IMR-90 (cell line): Measurements from ENCODE around the gene FOXO1. TPM values are rescaled to one million over a fixed set of nuclear protein-coding genes. Genes with fewer than 3 reads are reported as not detected.

Source experiments
- ATAC-seq: fragments of 200-7000 bp; cut with Tn5 transposase; 2 replicates; pipeline ENCODE4 v1.9.1; 2020; ENCODE audit warnings: low read depth, mild to moderate bottlenecking, moderate library complexity
- BruUV-seq: library from RNA; stranded (reverse); fragments of 400-500 nt; replicated peaks from 2 replicates; lab custom pipeline; 2021; lab: Mats Ljungman, UMichigan
- CTCF ChIA-PET: fragments of 300-600 bp; formaldehyde crosslinking; extraction: SDS; loops from one replicate; lab custom pipeline; 2021; ENCODE audit warnings: antibody characterized with exemption; lab: Yijun Ruan, JAX
- POLR2A ChIA-PET: fragments of 300-600 bp; sonication (Branson Sonifier 250); formaldehyde crosslinking; loops from one replicate; lab custom pipeline; 2022; ENCODE audit warnings: antibody characterized with exemption; ENCODE audit not compliant: unreplicated experiment; lab: Charles Lee
- DNase-seq: peaks from one replicate; pipeline ENCODE4 v3.0.0; 2013
- H2AFZ ChIP-seq: replicated peaks from 2 replicates; pipeline ENCODE3; 2013; ENCODE audit warnings: low read length, mild to moderate bottlenecking; ENCODE audit not compliant: poor library complexity
- H2AK5ac ChIP-seq: 2 replicates; pipeline ENCODE4 v1.6.1; 2013; ENCODE audit warnings: low read depth, low read length, inconsistent platforms
- H2AK9ac ChIP-seq: replicated peaks from 2 replicates; pipeline ENCODE3; 2013; ENCODE audit warnings: mild to moderate bottlenecking, low read depth, low read length, moderate library complexity; ENCODE audit not compliant: poor library complexity
- H2BK120ac ChIP-seq: 2 replicates; pipeline ENCODE4 v1.6.1; 2013; ENCODE audit warnings: low read depth, low read length, inconsistent platforms
- H2BK15ac ChIP-seq: 3 replicates; pipeline ENCODE4 v1.6.1; 2013; ENCODE audit warnings: low read depth, low read length, inconsistent platforms
- H2BK20ac ChIP-seq: 2 replicates; pipeline ENCODE4 v1.6.1; 2013; ENCODE audit warnings: low read depth, mild to moderate bottlenecking, inconsistent platforms, low read length, moderate library complexity
- H2BK5ac ChIP-seq: 2 replicates; pipeline ENCODE4 v1.6.1; 2013; ENCODE audit warnings: mild to moderate bottlenecking, low read depth, low read length, inconsistent platforms; ENCODE audit not compliant: poor library complexity, severe bottlenecking
- H3K14ac ChIP-seq: replicated peaks from 2 replicates; pipeline ENCODE4 v1.6.1; 2013; ENCODE audit warnings: low read depth, low read length, inconsistent platforms
- H3K18ac ChIP-seq: 2 replicates; pipeline ENCODE4 v1.6.1; 2013; ENCODE audit warnings: low read depth, low read length, control low read depth
- H3K23ac ChIP-seq: 2 replicates; pipeline ENCODE4 v1.6.1; 2013; ENCODE audit warnings: low read depth, low read length, inconsistent platforms
- H3K27ac ChIP-seq: 2 replicates; pipeline ENCODE4 v1.5.1; 2013; ENCODE audit warnings: mild to moderate bottlenecking, control low read depth, low read length; ENCODE audit not compliant: insufficient read depth
- H3K27me3 ChIP-seq: 2 replicates; pipeline ENCODE4 v1.6.1; 2013; ENCODE audit warnings: low read length; ENCODE audit not compliant: control insufficient read depth, insufficient read depth
- H3K36me3 ChIP-seq: 2 replicates; pipeline ENCODE4 v1.6.1; 2013; ENCODE audit warnings: low read length, mixed read lengths; ENCODE audit not compliant: control insufficient read depth, insufficient read depth
- H3K4ac ChIP-seq: 2 replicates; pipeline ENCODE4 v1.6.1; 2013; ENCODE audit warnings: low read depth, low read length, inconsistent platforms
- H3K4me1 ChIP-seq: 2 replicates; pipeline ENCODE4 v1.6.1; 2013; ENCODE audit warnings: low read length, mixed read lengths; ENCODE audit not compliant: control insufficient read depth, insufficient read depth
- H3K4me2 ChIP-seq: 2 replicates; pipeline ENCODE4 v1.6.1; 2013; ENCODE audit warnings: low read depth, mild to moderate bottlenecking, control low read depth, low read length, moderate library complexity
- H3K4me3 ChIP-seq: 2 replicates; pipeline ENCODE4 v1.5.1; 2013; ENCODE audit warnings: low read depth, mild to moderate bottlenecking, control low read depth, low read length, moderate library complexity; ENCODE audit not compliant: insufficient read depth
- H3K56ac ChIP-seq: 2 replicates; pipeline ENCODE4 v1.6.1; 2013; ENCODE audit warnings: low read length, inconsistent platforms; ENCODE audit not compliant: insufficient read depth; ENCODE audit errors: extremely low read depth
- H3K79me1 ChIP-seq, 2 experiments: 2 replicates each; pipeline ENCODE4 v1.6.1; 2013; ENCODE audit warnings: low read length in 2 of 2, inconsistent platforms in 1 of 2, low read depth in 1 of 2
- H3K9ac ChIP-seq: 2 replicates; pipeline ENCODE4 v1.6.1; 2013; ENCODE audit warnings: low read depth, low read length, control low read depth
- H3K9me1 ChIP-seq: 2 replicates; pipeline ENCODE4 v1.6.1; 2013; ENCODE audit warnings: low read length, inconsistent platforms; ENCODE audit not compliant: insufficient read depth
- H3K9me3 ChIP-seq: 2 replicates; pipeline ENCODE4 v1.6.1; 2013; ENCODE audit warnings: low read length; ENCODE audit not compliant: control insufficient read depth, insufficient read depth
- H4K20me1 ChIP-seq: 2 replicates; pipeline ENCODE4 v1.6.1; 2013; ENCODE audit warnings: low read length, inconsistent platforms; ENCODE audit not compliant: insufficient read depth
- H4K5ac ChIP-seq: 2 replicates; pipeline ENCODE4 v1.6.1; 2013; ENCODE audit warnings: mild to moderate bottlenecking, low read depth, low read length, control low read depth
- H4K8ac ChIP-seq, 2 experiments: 2 replicates each; pipeline ENCODE4 v1.6.1; 2013; ENCODE audit warnings: low read depth in 2 of 2, low read length in 2 of 2, control low read depth in 1 of 2, inconsistent platforms in 1 of 2
- H4K91ac ChIP-seq: 2 replicates; pipeline ENCODE4 v1.6.1; 2013; ENCODE audit warnings: low read depth, low read length, inconsistent platforms; ENCODE audit not compliant: insufficient read depth
- BHLHE40 ChIP-seq: fragments of 150-350 bp; IDR thresholded peaks from 2 replicates; pipeline ENCODE4 v1.6.1; 2016; ENCODE audit warnings: mild to moderate bottlenecking, low read depth, low read length
- CHD1 ChIP-seq: IDR thresholded peaks from 2 replicates; pipeline ENCODE4 v1.6.1; 2012; ENCODE audit warnings: low read depth, low read length, improper control_type of control experiment
- FOS ChIP-seq: fragments of 150-350 bp; IDR thresholded peaks from 2 replicates; pipeline ENCODE4 v1.6.1; 2016; ENCODE audit warnings: low read depth, low read length
- MAZ ChIP-seq: IDR thresholded peaks from 2 replicates; pipeline ENCODE4 v1.6.1; 2012; ENCODE audit warnings: low read depth, mild to moderate bottlenecking, low read length, improper control_type of control experiment, moderate library complexity, borderline replicate concordance
- POLR2A ChIP-seq: IDR thresholded peaks from 2 replicates; pipeline ENCODE4 v1.6.1; 2012; ENCODE audit warnings: mild to moderate bottlenecking, low read depth, low read length
- RCOR1 ChIP-seq: IDR thresholded peaks from 2 replicates; pipeline ENCODE4 v1.6.1; 2012; ENCODE audit warnings: mild to moderate bottlenecking, low read length, improper control_type of control experiment; ENCODE audit not compliant: insufficient replicate concordance
- RFX5 ChIP-seq: IDR thresholded peaks from 2 replicates; pipeline ENCODE4 v1.8.0; 2012; ENCODE audit warnings: low read depth, mild to moderate bottlenecking, low read length, moderate library complexity
- WGBS, 2 experiments: methylation state at CpG; one replicate each; pipeline versions ENCODE4 v1.1.5 to v1.1.7; 2013; ENCODE audit warnings: missing lambda C conversion rate in 2 of 2; ENCODE audit not compliant: insufficient read length in 1 of 2; ENCODE audit errors: extremely low coverage in 2 of 2; 5-methylcytosine and 5-hydroxymethylcytosine counted together
- dilution Hi-C: fragments of 300-500 bp; cut with HindIII; formaldehyde crosslinking; loops from one replicate; pipeline ENCODE4 v1.14.3; 2018; ENCODE audit warnings: low sequenced_read_pairs; ENCODE audit not compliant: unreplicated experiment
- in situ Hi-C: fragments of 300-500 bp; cut with MboI; formaldehyde crosslinking; loops from 3 replicates; pipeline ENCODE4 v1.14.3; 2019; ENCODE audit warnings: low sequenced_read_pairs, inconsistent platforms, mixed read lengths
- intact Hi-C: fragments of 100-400 bp; cut with micrococcal nuclease; formaldehyde crosslinking; loops from 2 replicates; pipeline ENCODE4 v1.10.0; 2022
- polyA plus RNA-seq, 3 experiments: library from polyadenylated mRNA; depleted of rRNA; stranded (reverse); fragments of >200 nt; gene quantifications; 2 replicates each; pipeline ENCODE4 v1.2.3, GENCODE V29; 2012; ENCODE audit warnings: low replicate concordance in 1 of 3
- total RNA-seq: library from RNA; depleted of rRNA; stranded (reverse); fragments of >200 nt; gene quantifications from 2 replicates; pipeline ENCODE4 v1.2.3, GENCODE V29; 2012
- TF ChIP-seq, protein P1 (sequence below): conservative IDR thresholded peaks from 2 replicates; pipeline ENCODE4 v1.5.1; 2012; ENCODE audit warnings: mild to moderate bottlenecking, low read depth, low read length, improper control_type of control experiment
- TF ChIP-seq, protein P2 (sequence below): fragments of 150-350 bp; IDR thresholded peaks from 2 replicates; pipeline ENCODE4 v1.6.1; 2017; ENCODE audit warnings: mild to moderate bottlenecking, antibody characterized with exemption, low read length, low read depth

The FOXO1 gene
- total and polyA plus RNA-seq, 2 of the 4 experiments (the other 2 are of a cell fraction): 0.12 to 0.18 TPM

DNA sequence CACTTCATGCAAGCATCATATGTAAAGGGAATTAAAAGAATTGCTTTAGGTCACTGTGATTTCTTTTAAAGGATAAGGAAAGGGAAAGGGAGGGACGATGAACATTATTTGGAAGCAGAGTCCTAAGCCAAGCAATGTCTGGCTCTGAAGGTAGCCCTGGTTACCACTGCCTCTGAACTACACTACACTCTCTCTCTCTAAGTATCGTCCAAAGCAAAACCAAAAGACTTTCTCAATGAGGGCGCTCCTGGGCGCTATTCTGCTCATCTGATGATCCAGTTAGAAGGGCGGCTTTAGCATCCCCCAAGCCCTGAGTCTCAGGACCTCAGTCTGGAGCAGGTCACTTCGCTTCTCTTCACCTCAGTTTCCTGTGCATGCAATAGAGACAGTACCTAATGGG is 26.2 kb downstream of the FOXO1 start:
- H4K5ac ChIP-seq: no peak overlapping the region
- no CpG with 5 or more reads among the region's 6 CpGs for WGBS, 2 experiments
- H2AFZ ChIP-seq: no peak overlapping the region
- in situ Hi-C loops (no loop called here), intact Hi-C loops (no loop called here), dilution Hi-C loops (no loop called here)
- no peak overlapping the region for H4K8ac ChIP-seq
- H4K20me1 ChIP-seq: no peaks in the 10 kb centered on the region
- H3K27ac ChIP-seq: no peak overlapping the region
- no peaks in the 10 kb centered on the region for H3K36me3 ChIP-seq
- no peak overlapping the region for H3K23ac ChIP-seq
- no peak overlapping the region for H3K4me2 ChIP-seq
- no peak overlapping the region for H2BK20ac ChIP-seq
- no peak overlapping the region for H3K4me3 ChIP-seq
- TF ChIP-seq RFX5: no peak
- TF ChIP-seq MAZ: no peak
- TF ChIP-seq FOS: no peak
- no peak for TF ChIP-seq CHD1
- TF ChIP-seq RCOR1: no peak
- TF ChIP-seq, protein P1, sequence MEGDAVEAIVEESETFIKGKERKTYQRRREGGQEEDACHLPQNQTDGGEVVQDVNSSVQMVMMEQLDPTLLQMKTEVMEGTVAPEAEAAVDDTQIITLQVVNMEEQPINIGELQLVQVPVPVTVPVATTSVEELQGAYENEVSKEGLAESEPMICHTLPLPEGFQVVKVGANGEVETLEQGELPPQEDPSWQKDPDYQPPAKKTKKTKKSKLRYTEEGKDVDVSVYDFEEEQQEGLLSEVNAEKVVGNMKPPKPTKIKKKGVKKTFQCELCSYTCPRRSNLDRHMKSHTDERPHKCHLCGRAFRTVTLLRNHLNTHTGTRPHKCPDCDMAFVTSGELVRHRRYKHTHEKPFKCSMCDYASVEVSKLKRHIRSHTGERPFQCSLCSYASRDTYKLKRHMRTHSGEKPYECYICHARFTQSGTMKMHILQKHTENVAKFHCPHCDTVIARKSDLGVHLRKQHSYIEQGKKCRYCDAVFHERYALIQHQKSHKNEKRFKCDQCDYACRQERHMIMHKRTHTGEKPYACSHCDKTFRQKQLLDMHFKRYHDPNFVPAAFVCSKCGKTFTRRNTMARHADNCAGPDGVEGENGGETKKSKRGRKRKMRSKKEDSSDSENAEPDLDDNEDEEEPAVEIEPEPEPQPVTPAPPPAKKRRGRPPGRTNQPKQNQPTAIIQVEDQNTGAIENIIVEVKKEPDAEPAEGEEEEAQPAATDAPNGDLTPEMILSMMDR: no peak
- TF ChIP-seq POLR2A: no peak
- TF ChIP-seq BHLHE40: no peak
- TF ChIP-seq, protein P2, sequence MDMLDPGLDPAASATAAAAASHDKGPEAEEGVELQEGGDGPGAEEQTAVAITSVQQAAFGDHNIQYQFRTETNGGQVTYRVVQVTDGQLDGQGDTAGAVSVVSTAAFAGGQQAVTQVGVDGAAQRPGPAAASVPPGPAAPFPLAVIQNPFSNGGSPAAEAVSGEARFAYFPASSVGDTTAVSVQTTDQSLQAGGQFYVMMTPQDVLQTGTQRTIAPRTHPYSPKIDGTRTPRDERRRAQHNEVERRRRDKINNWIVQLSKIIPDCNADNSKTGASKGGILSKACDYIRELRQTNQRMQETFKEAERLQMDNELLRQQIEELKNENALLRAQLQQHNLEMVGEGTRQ: no peak
- no peak overlapping the region for H3K14ac ChIP-seq
- no peaks in the 10 kb centered on the region for H3K9me1 ChIP-seq
- DNase-seq (no peak), ATAC-seq (no peak)
- no peak overlapping the region for H2BK5ac ChIP-seq
- no peak overlapping the region for H3K4ac ChIP-seq
- no peaks in the 10 kb centered on the region; the same call in none of the 2 replicates for H3K27me3 ChIP-seq
- H3K79me1 ChIP-seq: no peaks in the 10 kb centered on the region
- H2AK5ac ChIP-seq: no peak overlapping the region
- no peak overlapping the region for H2BK120ac ChIP-seq
- H3K9me3 ChIP-seq: no peaks in the 10 kb centered on the region
- H3K4me1 ChIP-seq: no peaks in the 10 kb centered on the region
- H2AK9ac ChIP-seq: no peak overlapping the region
- BruUV-seq: no TSS peak
- H2BK15ac ChIP-seq: no peak overlapping the region
- H3K9ac ChIP-seq: no peak overlapping the region
- H3K56ac ChIP-seq: no peak overlapping the region
- POLR2A ChIA-PET: no interaction called here
- CTCF ChIA-PET: no interaction called here
- H4K91ac ChIP-seq: no peak overlapping the region
- no peak overlapping the region for H3K18ac ChIP-seq
